Right renal pelvis (tissue), 4 donors: Measurements from ENCODE around the gene ARHGEF1. TPM values are rescaled to one million over a fixed set of nuclear protein-coding genes. Genes with fewer than 3 reads are reported as not detected.

ENCODE experiments used
- DNase-seq, 4 donors: peaks; one replicate each; pipeline ENCODE4 v3.0.0-alpha.2; 2013; ENCODE audit warnings: low read depth in 4 of 4, low spot score in 3 of 4, missing footprints in 1 of 4
- polyA plus RNA-seq, 4 donors: library from polyadenylated mRNA; unstranded; fragments of 120-200 nt; gene quantifications; one replicate each; pipeline ENCODE4 v1.2.1, GENCODE V29; 2013; ENCODE audit not compliant: insufficient read length in 4 of 4

Gene ARHGEF1
- polyA plus RNA-seq, 4 donors = 39.1 to 59.6 (median 47.1) TPM

- no peak for DNase-seq
Observed at GRCh38 chr19:41879080-41879479, 3.9 kb upstream of the ARHGEF1 start.

DNA sequence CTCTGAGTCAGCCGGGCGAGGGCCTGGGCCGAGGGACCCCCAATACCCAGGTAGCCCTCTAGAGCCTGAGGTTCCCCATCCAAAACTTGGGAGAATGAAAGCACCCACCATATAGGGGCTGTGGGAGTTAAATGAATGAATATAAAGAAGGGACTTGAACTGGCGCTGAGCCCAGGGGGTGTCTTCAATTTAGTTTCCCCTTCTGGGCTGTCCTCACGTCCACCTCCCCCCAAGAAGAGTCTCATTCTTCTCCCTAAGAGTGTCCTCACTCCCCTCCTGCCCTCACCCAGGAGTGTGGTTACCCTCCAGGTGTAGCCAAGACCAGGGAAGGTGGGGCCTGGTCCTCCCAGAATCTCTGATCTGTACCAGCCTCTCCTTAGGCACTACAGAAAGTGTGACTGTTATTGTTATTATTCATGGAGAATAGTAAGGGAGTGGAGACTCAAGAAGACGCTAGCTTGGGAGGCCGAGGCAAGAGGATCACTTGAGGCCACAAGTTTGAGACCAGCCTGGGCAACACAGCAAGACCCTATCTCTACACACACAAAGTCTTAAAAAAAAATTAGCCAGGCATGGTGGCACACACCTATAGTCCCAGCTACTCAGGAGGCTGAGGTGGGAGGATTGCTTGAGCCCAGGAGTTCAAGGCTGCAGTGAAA lies 3.2 kb upstream of the ARHGEF1 start:
- no peak for DNase-seq

DNA sequence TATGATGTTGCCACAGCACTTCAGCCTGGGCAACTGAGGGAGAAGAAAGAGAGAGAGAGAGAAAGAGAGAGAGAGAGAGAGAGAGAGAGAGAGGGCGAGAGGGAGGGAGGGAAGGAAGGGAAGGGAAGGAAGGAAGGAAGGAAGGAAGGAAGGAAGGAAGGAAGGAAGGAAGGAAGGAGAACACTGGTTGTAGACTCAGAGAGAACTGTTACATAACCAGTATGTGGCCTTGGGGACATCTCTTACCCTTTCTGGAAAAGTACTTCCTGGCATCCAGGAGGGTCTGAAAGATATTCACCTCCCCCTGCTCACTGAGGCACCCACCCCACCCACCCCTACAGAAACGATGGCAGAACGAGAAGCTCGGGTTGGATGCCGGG lies 2.7 kb upstream of the ARHGEF1 start:
- no peak for DNase-seq

GRCh38 chr19:41883463-41883820 lies 458 bp downstream of the ARHGEF1 start:
- DNase-seq = no peak

GRCh38 chr19:41883821-41884733 lies 1.1 kb downstream of the ARHGEF1 start:
- peak; percentile 78 to 89 (median 83) for DNase-seq

DNA sequence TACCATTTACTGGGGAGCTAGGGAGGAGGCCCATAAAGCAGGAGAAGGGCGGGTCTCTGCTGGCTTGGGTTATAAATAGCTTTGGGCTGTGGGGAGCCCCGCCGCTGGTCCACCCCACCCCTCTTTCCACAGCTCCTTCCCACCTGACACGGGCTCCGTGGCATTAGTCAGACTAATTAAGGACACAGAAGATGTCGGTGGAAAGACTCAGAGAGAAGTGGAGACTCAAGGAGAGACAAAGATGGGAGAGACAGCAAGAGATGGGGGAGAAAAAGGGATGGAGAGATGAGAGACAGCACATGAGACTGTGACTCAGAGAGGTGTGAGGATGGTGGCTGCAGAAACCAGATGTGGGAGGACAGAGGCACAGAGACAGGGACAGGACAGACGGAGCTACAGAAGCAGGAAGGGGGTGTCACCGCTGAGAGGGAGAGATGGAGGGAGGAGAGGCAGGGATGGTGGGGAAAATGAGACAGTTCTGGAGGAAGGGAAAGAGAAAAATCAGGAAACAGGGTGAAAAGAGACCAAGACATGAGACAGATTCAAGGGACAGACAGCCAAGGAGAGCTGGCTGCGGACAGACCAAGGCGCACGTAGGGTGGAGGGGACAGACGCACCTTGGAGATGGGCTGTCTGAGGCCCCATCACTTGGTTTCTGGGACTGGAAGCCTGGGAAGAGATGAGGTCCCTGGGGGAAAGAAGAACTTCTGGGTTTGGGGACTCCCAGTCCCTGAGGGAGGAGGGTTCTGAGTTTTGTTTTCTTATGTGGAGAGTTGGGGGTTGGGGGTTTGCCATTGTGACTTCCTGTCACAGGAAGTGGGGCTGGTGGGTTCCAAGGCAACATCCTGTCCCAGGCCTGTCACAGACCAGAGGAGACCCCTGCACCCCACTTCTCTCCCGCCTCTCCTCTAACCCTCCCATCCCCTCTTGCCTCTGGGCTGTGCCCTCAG lies 4.1 kb downstream of the ARHGEF1 start:
- DNase-seq = no peak

DNA sequence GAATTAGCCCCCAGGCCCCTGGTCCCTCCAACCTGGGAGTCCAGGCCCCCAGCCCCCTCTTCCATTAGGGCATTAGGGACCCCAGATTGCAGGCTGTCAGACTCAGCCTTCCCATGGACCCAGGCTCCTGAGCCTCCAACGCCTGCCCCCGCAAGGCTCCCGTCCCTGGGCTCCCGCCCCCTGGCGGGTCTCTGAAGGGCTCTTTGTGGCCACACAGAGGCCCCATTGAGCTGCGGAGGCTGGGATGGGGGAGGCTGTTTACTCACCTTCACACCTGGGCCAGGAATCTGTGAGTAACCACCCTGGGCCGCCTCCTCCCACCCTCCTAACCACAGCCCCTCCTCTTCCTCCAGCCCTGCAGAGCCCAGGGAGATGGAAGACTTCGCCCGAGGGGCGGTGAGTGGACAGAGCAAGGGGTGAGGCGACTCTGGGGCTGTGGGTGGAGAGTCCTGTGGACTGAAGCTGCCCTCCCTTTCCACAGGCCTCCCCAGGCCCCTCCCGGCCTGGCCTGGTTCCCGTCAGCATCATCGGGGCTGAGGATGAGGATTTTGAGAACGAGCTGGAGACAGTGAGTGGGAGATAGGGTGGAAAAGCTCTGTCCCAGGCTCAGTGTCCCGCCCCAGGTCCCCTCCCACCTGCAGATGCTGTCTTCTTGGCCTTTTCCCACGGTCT lies 4.9 kb downstream of the ARHGEF1 start:
- no peak for DNase-seq

- DNase-seq = no peak
Observed at GRCh38 chr19:41888926-41889325, 5.9 kb downstream of the ARHGEF1 start.

DNA sequence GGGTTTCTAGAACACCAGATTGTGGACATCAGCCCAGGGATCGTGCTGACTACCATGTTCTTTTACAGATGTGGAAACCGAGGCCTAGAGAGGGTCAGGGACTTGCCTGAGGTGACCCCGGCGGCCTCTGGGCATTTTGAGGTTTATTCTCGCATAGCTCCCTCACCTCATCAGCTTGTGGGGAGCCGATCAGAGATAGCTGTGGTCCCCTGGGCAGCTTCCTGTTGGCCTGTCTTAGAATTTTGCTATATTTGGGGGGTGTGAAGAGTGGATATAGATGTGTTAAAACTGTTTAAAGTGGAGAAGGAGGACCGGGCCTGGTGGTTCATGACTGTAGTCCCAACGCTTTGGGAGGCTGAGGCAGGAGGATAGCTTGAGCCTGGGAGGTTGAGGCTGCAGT lies 6.9 kb downstream of the ARHGEF1 start:
- no peak for DNase-seq

GRCh38 chr19:41890936-41891335 lies 8.0 kb downstream of the ARHGEF1 start:
- no peak for DNase-seq

- no peak for DNase-seq
Observed at GRCh38 chr19:41892173-41892902, 9.4 kb downstream of the ARHGEF1 start.

- DNase-seq = no peak
Observed at GRCh38 chr19:41893899-41894298, 10.9 kb downstream of the ARHGEF1 start.

- no peak for DNase-seq
Observed at GRCh38 chr19:41894350-41894749, 11.4 kb downstream of the ARHGEF1 start.

- DNase-seq = no peak
Observed at GRCh38 chr19:41895745-41896580, 13.0 kb downstream of the ARHGEF1 start.

DNA sequence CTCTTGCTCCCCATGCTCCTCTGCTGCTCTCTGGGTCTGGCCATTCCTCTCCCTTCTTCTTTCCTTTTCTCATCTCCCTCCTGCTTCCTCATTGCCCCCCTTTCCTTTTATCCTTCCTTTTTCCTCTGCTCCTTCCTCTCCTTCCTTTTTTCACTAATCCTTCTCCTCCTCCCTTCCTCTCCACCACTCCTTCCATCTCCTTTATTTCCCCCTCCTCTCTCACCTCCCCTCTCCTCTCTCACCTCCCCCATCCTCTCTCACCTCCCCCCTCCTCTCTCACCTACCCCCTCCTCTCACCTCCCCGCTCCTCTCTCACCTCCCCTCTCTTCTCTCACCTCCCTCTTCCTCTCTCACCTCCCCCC lies 13.6 kb downstream of the ARHGEF1 start:
- DNase-seq = no peak

DNA sequence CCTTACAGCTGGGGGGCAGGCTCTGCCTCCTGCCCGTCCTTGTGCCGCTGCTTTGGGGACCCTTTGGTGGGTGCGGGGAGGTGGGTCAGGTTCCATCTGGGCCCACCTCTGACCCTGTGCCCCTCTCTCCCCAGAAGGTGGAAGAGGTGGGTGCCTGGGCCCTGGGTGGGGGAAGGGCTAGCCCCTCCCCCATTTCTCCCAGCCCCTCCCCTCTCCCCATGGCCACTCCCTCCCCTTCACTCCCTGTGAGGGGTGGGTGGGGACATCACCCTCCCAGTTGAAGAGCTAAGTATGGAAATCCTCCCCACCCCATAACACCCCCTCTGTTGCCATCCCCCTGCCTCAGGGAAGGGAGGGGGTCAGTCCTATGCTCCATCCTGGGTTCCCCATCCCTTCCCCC lies 14.2 kb downstream of the ARHGEF1 start:
- DNase-seq = no peak

DNA sequence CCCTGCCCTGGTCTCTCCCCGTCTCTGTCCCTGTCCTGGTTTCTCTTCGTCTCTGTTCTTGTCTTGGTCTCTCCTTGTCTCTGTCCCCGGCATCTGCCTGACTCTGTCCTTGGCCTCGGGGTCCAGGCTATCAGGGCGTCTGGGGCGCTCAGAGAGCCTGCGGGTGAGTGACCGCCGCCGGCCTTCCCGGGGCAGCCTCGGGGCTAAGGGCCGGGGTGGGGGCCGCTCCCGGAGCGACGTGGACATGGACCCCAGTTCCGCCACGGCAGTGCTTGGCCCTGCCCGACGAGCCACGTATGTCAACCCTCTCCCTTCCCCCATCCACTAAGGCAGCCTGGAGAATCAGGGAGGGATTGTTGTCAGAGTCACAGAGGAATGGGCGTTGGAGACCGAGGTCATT lies 14.8 kb downstream of the ARHGEF1 start:
- DNase-seq = no peak

DNA sequence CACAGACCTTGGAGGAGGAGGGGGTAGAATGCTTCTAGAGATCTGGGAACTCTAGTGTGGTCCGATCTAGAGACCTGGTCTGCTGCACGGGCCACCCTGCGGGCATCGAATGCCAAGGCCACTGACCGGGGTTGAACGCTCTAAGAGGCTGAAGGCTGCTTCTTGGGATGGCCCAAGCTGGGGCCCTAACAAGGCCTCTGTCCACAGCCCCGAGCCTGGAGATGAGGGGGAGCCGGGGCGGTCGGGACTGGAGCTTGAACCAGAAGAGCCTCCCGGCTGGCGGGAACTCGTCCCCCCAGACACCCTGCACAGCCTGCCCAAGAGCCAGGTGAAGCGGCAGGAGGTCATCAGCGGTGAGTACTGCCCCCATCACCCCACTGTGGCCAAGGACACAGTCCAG lies 15.3 kb downstream of the ARHGEF1 start:
- DNase-seq = no peak
